GM10248 (cell line): ENCODE data around the gene NPY2R.

Experiments used
- CTCF ChIA-PET: fragments of 300-600 bp; sonication (Branson Sonifier 250); formaldehyde crosslinking; extraction: SDS; loops from one replicate; lab custom pipeline; 2021; ENCODE audit warnings: antibody characterized with exemption; lab: Yijun Ruan, JAX
- POLR2A ChIA-PET: fragments of 350-650 bp; sonication (Branson Sonifier 250); formaldehyde crosslinking; extraction: SDS; loops from one replicate; lab custom pipeline; 2020; ENCODE audit warnings: antibody characterized with exemption; lab: Yijun Ruan, JAX
- DNase-seq: peaks from one replicate; pipeline ENCODE4 v3.0.0; 2012; ENCODE audit errors: extremely low spot score
- CTCF ChIP-seq: IDR thresholded peaks from 2 replicates; pipeline ENCODE4 v1.5.1; 2012; ENCODE audit warnings: mild to moderate bottlenecking, low read depth; ENCODE audit errors: extremely low read depth, missing control alignments, control extremely low read depth

NPY2R gene

GRCh38 chr4:155220025-155220424 is 11.6 kb downstream of the NPY2R start:
- TF ChIP-seq CTCF: no peak
- CTCF ChIA-PET: no interaction called here
- DNase-seq: no peak
- POLR2A ChIA-PET: no interaction called here

GRCh38 chr4:155227131-155227530 is 18.7 kb downstream of the NPY2R start:
- CTCF ChIA-PET: no interaction called here
- TF ChIP-seq CTCF: no peak
- POLR2A ChIA-PET: no interaction called here
- DNase-seq: no peak

- DNase-seq: no peak
- ChIA-PET POLR2A (no interaction called here), CTCF (interaction anchor here (0.9 kb wide), 1 partner anchor 46 kb away, joined by 3 read pairs; no protein-coding TSS in a partner anchor)
- TF ChIP-seq CTCF: no peak
Observed at GRCh38 chr4:155228713-155229112, 20.3 kb downstream of the NPY2R start.

GRCh38 chr4:155232432-155232831 is 24.0 kb downstream of the NPY2R start:
- TF ChIP-seq CTCF: no peak
- DNase-seq: no peak
- ChIA-PET CTCF (no interaction called here), POLR2A (no interaction called here)

- TF ChIP-seq CTCF: no peak
- DNase-seq: no peak
- ChIA-PET CTCF (no interaction called here), POLR2A (no interaction called here)
Observed at GRCh38 chr4:155234206-155234605, 25.8 kb downstream of the NPY2R start.

GRCh38 chr4:155237567-155237966 is 29.1 kb downstream of the NPY2R start:
- ChIA-PET POLR2A (no interaction called here), CTCF (no interaction called here)
- no peak for TF ChIP-seq CTCF
- no peak for DNase-seq

GRCh38 chr4:155241225-155241624 is 32.8 kb downstream of the NPY2R start:
- CTCF ChIA-PET: no interaction called here
- POLR2A ChIA-PET: no interaction called here
- no peak for DNase-seq
- TF ChIP-seq CTCF: no peak
